ENCODE results near the gene OR12D2.
"Not testable (repeated sequence)": the region's sequence is repeated elsewhere in the genome, so short reads cannot be mapped to it uniquely, and the experiment has no call there.

The OR12D2 gene, protein sequence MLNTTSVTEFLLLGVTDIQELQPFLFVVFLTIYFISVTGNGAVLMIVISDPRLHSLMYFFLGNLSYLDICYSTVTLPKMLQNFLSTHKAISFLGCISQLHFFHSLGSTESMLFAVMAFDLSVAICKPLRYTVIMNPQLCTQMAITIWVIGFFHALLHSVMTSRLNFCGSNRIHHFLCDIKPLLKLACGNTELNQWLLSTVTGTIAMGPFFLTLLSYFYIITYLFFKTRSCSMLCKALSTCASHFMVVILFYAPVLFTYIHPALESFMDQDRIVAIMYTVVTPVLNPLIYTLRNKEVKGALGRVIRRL

DNA sequence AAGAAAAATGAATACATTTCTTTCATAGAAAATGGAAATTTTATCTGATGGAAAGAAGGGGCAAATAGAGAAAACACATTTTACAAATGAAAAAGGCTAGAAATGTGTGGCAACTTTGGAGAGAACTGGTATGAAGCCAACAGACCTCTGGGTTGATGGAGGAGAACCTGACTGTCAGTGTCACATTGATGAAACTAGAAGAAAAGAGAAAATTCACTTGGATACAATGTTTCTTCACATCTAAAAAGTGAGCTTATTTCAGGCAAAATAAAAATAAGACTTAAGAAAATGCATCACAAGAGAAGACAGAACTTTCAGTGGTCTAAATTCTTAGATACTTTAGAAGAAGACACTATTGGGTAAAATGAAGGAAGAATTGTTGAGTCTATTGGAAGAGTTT lies at the start of gene OR12D2:
Gene OR12D2, plus strand, starts transcription at position 301 of the 400 bp plus-strand sequence. CDS start 1,069 bp downstream, outside the sequence.
- Histone ChIP-seq H3K4me1 (no peaks in the 10 kb centered on the region), H3K9me3 (ENCODE audit: control insufficient read depth, low read length) (no peaks in the 10 kb centered on the region), H3K79me2 (no peaks in the 10 kb centered on the region), H3K9ac (no peak within 1 kb of the TSS), H2AFZ (no peak within 1 kb of the TSS), H3K4me2 (ENCODE audit: low read length) (no peak within 1 kb of the TSS), H3K4me3 (ENCODE audit: low read depth, low read length) (no peak within 1 kb of the TSS), H3K27me3 (ENCODE audit: control insufficient read depth, insufficient read depth, low read length) (no peaks in the 10 kb centered on the region), H3K27ac (no peak within 1 kb of the TSS), H3K36me3 (ENCODE audit: control insufficient read depth, insufficient read depth, low read length) (no peaks in the 10 kb centered on the region)
- TF ChIP-seq, protein P1, sequence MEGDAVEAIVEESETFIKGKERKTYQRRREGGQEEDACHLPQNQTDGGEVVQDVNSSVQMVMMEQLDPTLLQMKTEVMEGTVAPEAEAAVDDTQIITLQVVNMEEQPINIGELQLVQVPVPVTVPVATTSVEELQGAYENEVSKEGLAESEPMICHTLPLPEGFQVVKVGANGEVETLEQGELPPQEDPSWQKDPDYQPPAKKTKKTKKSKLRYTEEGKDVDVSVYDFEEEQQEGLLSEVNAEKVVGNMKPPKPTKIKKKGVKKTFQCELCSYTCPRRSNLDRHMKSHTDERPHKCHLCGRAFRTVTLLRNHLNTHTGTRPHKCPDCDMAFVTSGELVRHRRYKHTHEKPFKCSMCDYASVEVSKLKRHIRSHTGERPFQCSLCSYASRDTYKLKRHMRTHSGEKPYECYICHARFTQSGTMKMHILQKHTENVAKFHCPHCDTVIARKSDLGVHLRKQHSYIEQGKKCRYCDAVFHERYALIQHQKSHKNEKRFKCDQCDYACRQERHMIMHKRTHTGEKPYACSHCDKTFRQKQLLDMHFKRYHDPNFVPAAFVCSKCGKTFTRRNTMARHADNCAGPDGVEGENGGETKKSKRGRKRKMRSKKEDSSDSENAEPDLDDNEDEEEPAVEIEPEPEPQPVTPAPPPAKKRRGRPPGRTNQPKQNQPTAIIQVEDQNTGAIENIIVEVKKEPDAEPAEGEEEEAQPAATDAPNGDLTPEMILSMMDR (IDR thresholded peaks at IDR 0.05): no peak

DNA sequence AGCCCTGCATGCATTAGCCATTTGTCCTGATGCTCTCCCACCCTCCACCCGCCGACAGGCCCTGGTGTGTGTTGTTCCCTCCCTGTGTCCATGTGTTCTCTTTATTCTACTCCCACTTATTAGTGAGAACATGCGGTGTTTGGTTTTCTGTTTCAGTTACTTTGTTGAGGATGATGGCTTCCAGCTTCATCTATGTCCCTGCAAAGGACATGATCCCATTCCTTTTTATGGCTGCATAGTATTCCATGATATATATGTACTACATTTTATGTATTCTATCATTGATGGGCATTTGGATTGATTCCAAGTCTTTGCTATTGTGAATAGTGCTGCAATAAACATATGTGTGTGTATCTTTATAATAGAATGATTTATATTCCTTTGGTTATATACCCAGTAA lies 46.1 kb upstream of the OR12D2 start:
- not testable (repeated sequence) for H3K27me3 ChIP-seq (ENCODE audit: control insufficient read depth, insufficient read depth, low read length); H3K9ac ChIP-seq; H3K4me3 ChIP-seq (ENCODE audit: low read depth, low read length); H3K4me1 ChIP-seq; H3K36me3 ChIP-seq (ENCODE audit: control insufficient read depth, insufficient read depth, low read length); H3K4me2 ChIP-seq (ENCODE audit: low read length); H3K9me3 ChIP-seq (ENCODE audit: control insufficient read depth, low read length); H3K79me2 ChIP-seq; H2AFZ ChIP-seq; H3K27ac ChIP-seq

DNA sequence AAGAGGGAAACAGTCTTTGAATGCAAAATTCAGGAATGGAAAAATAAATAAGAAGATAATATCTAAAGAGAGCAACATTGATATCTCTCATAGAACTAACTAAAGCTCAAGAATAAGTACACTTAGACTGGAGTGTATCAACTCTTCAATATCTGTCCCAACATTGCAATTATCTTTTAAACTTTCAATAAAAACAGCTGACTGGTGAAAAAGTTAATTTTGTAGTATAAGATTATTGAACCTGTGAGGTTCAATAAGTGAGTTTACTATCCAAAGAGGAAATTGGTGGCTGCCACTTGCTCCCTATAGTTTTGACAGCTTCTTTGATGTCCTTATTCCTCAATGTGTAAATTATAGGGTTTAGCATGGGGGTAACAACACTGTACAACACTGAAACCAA lies 40.5 kb upstream of the OR12D2 start:
- Histone ChIP-seq H3K79me2 (no peaks in the 10 kb centered on the region), H3K9ac (no peak overlapping the region), H3K27me3 (ENCODE audit: control insufficient read depth, insufficient read depth, low read length) (no peaks in the 10 kb centered on the region), H3K4me3 (ENCODE audit: low read depth, low read length) (no peak overlapping the region), H3K27ac (no peak overlapping the region), H3K36me3 (ENCODE audit: control insufficient read depth, insufficient read depth, low read length) (no peaks in the 10 kb centered on the region), H3K4me1 (no peaks in the 10 kb centered on the region), H3K4me2 (ENCODE audit: low read length) (no peak overlapping the region), H2AFZ (no peak overlapping the region), H3K9me3 (ENCODE audit: control insufficient read depth, low read length) (no peaks in the 10 kb centered on the region)
- TF ChIP-seq, protein P1 (IDR thresholded peaks at IDR 0.05): no peak

DNA sequence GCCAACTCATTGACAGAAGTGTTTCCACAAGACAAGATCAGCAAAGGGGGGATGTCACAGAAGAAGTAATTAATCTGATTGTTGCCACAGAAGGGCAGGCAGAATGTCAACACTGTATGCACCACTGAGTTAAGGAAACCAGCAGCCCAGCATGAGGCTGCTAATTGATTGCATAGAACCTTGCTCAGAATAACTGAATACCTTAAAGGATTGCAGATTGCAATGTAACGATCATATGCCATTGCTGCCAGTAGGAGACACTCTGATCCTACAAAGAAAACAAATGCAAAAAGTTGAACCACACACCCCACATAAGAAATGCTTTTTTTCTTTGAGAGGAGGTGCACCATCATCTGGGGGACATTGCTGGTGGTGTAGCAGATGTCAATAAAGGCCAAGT lies 39.8 kb upstream of the OR12D2 start:
- no peaks in the 10 kb centered on the region for H3K4me1 ChIP-seq
- H3K27me3 ChIP-seq (ENCODE audit: control insufficient read depth, insufficient read depth, low read length): no peaks in the 10 kb centered on the region
- no peak overlapping the region for H3K9ac ChIP-seq
- no peaks in the 10 kb centered on the region for H3K36me3 ChIP-seq (ENCODE audit: control insufficient read depth, insufficient read depth, low read length)
- no peak overlapping the region for H3K4me3 ChIP-seq (ENCODE audit: low read depth, low read length)
- no peak overlapping the region for H3K4me2 ChIP-seq (ENCODE audit: low read length)
- no peak overlapping the region for H2AFZ ChIP-seq
- H3K9me3 ChIP-seq (ENCODE audit: control insufficient read depth, low read length): no peaks in the 10 kb centered on the region
- no peaks in the 10 kb centered on the region for H3K79me2 ChIP-seq
- TF ChIP-seq, protein P1 (IDR thresholded peaks at IDR 0.05): no peak
- H3K27ac ChIP-seq: no peak overlapping the region

DNA sequence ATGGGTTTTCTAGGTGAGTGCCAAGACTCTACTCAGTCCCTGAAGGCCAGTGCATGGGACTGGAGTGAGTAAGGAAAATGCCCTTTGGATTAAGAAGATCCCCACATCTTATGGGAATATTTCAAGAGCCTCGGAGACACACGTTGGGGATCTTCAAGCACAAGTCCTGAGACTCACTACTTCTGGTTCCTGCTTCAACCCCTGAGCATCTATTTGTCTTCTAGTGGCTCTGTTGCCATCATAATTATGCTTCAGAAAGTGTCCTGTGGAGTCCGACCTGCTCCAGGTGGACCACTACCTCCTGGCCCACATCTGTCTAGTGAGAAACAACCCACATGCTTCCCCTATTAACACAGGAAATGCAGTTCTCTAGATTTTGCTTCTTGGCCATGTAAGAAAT lies 26.7 kb upstream of the OR12D2 start, which contains the start of gene OR5V1:
Gene OR5V1, minus strand, starts transcription at position 101 of the 400 bp plus-strand sequence. CDS start 12,670 bp downstream, outside the sequence.
- Histone ChIP-seq H3K27ac (no peak within 1 kb of the TSS), H3K4me1 (no peaks in the 10 kb centered on the region), H3K27me3 (ENCODE audit: control insufficient read depth, insufficient read depth, low read length) (no peaks in the 10 kb centered on the region), H3K4me2 (ENCODE audit: low read length) (no peak within 1 kb of the TSS), H3K36me3 (ENCODE audit: control insufficient read depth, insufficient read depth, low read length) (no peaks in the 10 kb centered on the region), H3K79me2 (no peaks in the 10 kb centered on the region), H2AFZ (no peak within 1 kb of the TSS), H3K9me3 (ENCODE audit: control insufficient read depth, low read length) (no peaks in the 10 kb centered on the region), H3K4me3 (ENCODE audit: low read depth, low read length) (no peak within 1 kb of the TSS), H3K9ac (no peak within 1 kb of the TSS)
- TF ChIP-seq, protein P1 (IDR thresholded peaks at IDR 0.05): no peak

Data from parathyroid adenoma (tissue), 2 donors.